Measurements from ENCODE around the gene GUCY1B1.

DNA sequence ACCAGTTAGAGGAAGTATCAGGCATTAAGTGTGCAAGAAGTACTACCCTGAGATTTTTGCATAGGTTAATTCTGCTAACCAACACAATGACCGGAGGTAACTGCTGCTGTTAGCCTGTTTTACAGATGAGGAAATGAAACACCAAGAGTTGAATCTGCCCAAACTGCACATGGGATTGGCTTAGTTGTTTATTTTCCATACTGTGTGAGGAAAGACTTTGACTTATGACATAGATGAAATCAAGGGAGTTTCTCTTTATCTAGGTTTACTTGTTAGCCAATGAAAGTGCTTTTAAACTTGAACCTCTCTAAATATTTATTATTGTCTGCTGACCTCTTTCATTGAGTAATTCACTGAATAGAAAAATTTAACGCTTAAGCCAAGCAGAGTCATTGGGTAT is 10.3 kb downstream of the GUCY1B1 start:
- TF ChIP-seq ZNF274 (IDR thresholded peaks at IDR 0.05; ENCODE audit: low read depth, low read length) (no peak), YY1 (IDR thresholded peaks at IDR 0.05; ENCODE audit: insufficient read depth, insufficient read length) (no peak)
